Skeletal muscle satellite cell (primary cell): ENCODE data around the gene MME.
"Not testable (repeated sequence)": the region's sequence is repeated elsewhere in the genome, so short reads cannot be mapped to it uniquely, and the experiment has no call there.

Experiments
- H3K27me3 ChIP-seq: 2 replicates; pipeline ENCODE4 v1.7.0; 2013; ENCODE audit warnings: low read length; ENCODE audit not compliant: control insufficient read depth, insufficient read depth
- H3K36me3 ChIP-seq: 2 replicates; pipeline ENCODE4 v1.7.0; 2013; ENCODE audit warnings: mild to moderate bottlenecking, control low read depth, low read length; ENCODE audit not compliant: insufficient read depth
- H3K4me1 ChIP-seq: 2 replicates; pipeline ENCODE4 v1.7.0; 2013; ENCODE audit warnings: low read length; ENCODE audit not compliant: control insufficient read depth, insufficient read depth
- H3K4me2 ChIP-seq: 2 replicates; pipeline ENCODE4 v1.7.0; 2013; ENCODE audit warnings: mild to moderate bottlenecking, low read length
- H3K4me3 ChIP-seq: 2 replicates; pipeline ENCODE4 v1.7.0; 2013; ENCODE audit warnings: low read length
- H3K9ac ChIP-seq: 2 replicates; pipeline ENCODE4 v1.7.0; 2013; ENCODE audit warnings: mild to moderate bottlenecking, low read depth, low read length, moderate library complexity
- H3K9me3 ChIP-seq: replicated peaks from 2 replicates; pipeline ENCODE4 v1.7.0; 2013; ENCODE audit warnings: mild to moderate bottlenecking, control low read depth, low read length

The MME gene

GRCh38 chr3:155110996-155111901, 31.1 kb downstream of the MME start:
- Histone ChIP-seq H3K4me1 (peaks cover under 1% of the 10 kb centered on the region), H3K9me3 (no peaks in the 10 kb centered on the region), H3K4me3 (no peak overlapping the region), H3K4me2 (no peak overlapping the region), H3K36me3 (peaks cover 6% of the 10 kb centered on the region), H3K9ac (no peak overlapping the region), H3K27me3 (no peaks in the 10 kb centered on the region)

GRCh38 chr3:155111971-155112370, 31.9 kb downstream of the MME start:
- no peak overlapping the region for H3K9ac ChIP-seq
- H3K36me3 ChIP-seq: peaks cover 6% of the 10 kb centered on the region

GRCh38 chr3:155112661-155113389, 32.7 kb downstream of the MME start:
- Histone ChIP-seq H3K4me1 (peaks cover 14% of the 10 kb centered on the region), H3K9me3 (no peaks in the 10 kb centered on the region), H3K9ac (no peak overlapping the region), H3K4me2 (no peak overlapping the region), H3K36me3 (peaks cover 6% of the 10 kb centered on the region), H3K4me3 (no peak overlapping the region), H3K27me3 (no peaks in the 10 kb centered on the region)

More at GRCh38 chr3:155111971-155112370, 31.9 kb downstream of the MME start:
- Histone ChIP-seq H3K4me1 (peaks cover 8% of the 10 kb centered on the region), H3K9me3 (no peaks in the 10 kb centered on the region), H3K4me3 (no peak overlapping the region), H3K4me2 (no peak overlapping the region), H3K27me3 (no peaks in the 10 kb centered on the region)

GRCh38 chr3:155124745-155125144, 44.6 kb downstream of the MME start:
- H3K9me3 ChIP-seq, H3K4me2 ChIP-seq, H3K27me3 ChIP-seq, H3K4me3 ChIP-seq, H3K9ac ChIP-seq, H3K4me1 ChIP-seq: not testable (repeated sequence)
- peaks cover 10% of the 10 kb centered on the region for H3K36me3 ChIP-seq

GRCh38 chr3:155129396-155129795, 49.3 kb downstream of the MME start:
- H3K36me3 ChIP-seq: peaks cover 10% of the 10 kb centered on the region
- no peak overlapping the region for H3K4me2 ChIP-seq
- no peaks in the 10 kb centered on the region for H3K27me3 ChIP-seq
- H3K9me3 ChIP-seq: no peaks in the 10 kb centered on the region
- H3K4me3 ChIP-seq: no peak overlapping the region
- no peak overlapping the region for H3K9ac ChIP-seq
- peaks cover 9% of the 10 kb centered on the region for H3K4me1 ChIP-seq

DNA sequence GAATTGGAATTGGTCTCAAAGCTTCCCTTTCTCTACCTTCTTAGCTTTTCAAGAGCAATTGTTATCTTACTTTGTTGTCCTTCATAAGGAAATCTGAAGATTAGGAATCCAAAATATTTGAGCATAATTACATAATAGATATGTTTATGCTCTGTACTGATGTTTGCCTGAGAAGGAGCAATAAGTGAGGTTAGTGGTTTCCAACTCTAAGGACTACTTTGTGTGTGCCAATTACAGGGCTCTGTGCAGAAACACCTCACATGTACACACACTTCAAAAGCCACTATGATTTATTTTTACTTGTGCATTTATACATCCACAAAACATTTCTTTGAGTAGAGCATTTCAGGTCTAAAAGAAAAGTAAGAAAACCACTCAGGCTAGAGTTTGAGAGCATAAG, 49.9 kb downstream of the MME start:
- no peak overlapping the region for H3K9ac ChIP-seq
- H3K36me3 ChIP-seq: peaks cover 10% of the 10 kb centered on the region
- peaks cover 9% of the 10 kb centered on the region for H3K4me1 ChIP-seq
- no peak overlapping the region for H3K4me3 ChIP-seq
- no peak overlapping the region for H3K4me2 ChIP-seq
- H3K9me3 ChIP-seq: no peaks in the 10 kb centered on the region
- no peaks in the 10 kb centered on the region for H3K27me3 ChIP-seq

- H3K4me1 ChIP-seq: peaks cover 9% of the 10 kb centered on the region
- no peaks in the 10 kb centered on the region for H3K27me3 ChIP-seq
- H3K36me3 ChIP-seq: peaks cover 10% of the 10 kb centered on the region
- H3K4me3 ChIP-seq: no peak overlapping the region
- no peak overlapping the region for H3K4me2 ChIP-seq
- H3K9me3 ChIP-seq: no peaks in the 10 kb centered on the region
- no peak overlapping the region for H3K9ac ChIP-seq
These were observed 51.0 kb downstream of the MME start for GRCh38 chr3:155131104-155131503.

- not testable (repeated sequence) for H3K9ac ChIP-seq, H3K4me1 ChIP-seq, H3K4me2 ChIP-seq, H3K27me3 ChIP-seq, H3K4me3 ChIP-seq, H3K9me3 ChIP-seq
- peaks cover 12% of the 10 kb centered on the region for H3K36me3 ChIP-seq
These were observed 54.2 kb downstream of the MME start for GRCh38 chr3:155134311-155134710.

DNA sequence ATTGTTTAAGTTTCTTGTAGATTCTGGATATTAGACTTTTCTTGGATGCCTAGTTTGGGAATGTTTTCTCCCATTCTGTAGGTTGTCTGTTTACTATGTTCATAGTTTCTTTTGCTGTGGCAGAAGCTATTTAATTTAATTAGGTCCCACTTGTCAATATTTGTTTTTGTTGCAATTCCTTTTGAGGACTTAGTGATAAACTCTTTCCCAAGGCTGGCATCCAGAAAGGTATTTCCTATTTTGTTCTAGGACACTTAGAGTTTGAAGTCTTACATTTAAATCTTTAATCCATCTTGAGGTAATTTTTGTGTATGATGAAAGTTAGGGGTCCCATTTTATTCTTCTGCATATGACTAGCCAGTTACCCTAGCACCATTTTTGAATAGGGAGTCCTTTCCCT, 54.9 kb downstream of the MME start:
- H3K9me3 ChIP-seq: no peaks in the 10 kb centered on the region
- H3K4me2 ChIP-seq: no peak overlapping the region
- no peak overlapping the region for H3K4me3 ChIP-seq
- no peaks in the 10 kb centered on the region for H3K27me3 ChIP-seq
- no peak overlapping the region for H3K9ac ChIP-seq
- peaks cover 9% of the 10 kb centered on the region for H3K4me1 ChIP-seq
- H3K36me3 ChIP-seq: peaks cover 8% of the 10 kb centered on the region

- no peaks in the 10 kb centered on the region for H3K4me1 ChIP-seq
- H3K36me3 ChIP-seq: peaks cover 19% of the 10 kb centered on the region
- no peaks in the 10 kb centered on the region for H3K9me3 ChIP-seq
- H3K9ac ChIP-seq: no peak overlapping the region
- no peaks in the 10 kb centered on the region for H3K27me3 ChIP-seq
- H3K4me2 ChIP-seq: no peak overlapping the region
- H3K4me3 ChIP-seq: no peak overlapping the region
These were observed 58.6 kb downstream of the MME start for GRCh38 chr3:155138677-155139076.

- Histone ChIP-seq H3K4me1 (no peaks in the 10 kb centered on the region), H3K36me3 (peaks cover 54% of the 10 kb centered on the region), H3K4me3 (no peak overlapping the region), H3K27me3 (no peaks in the 10 kb centered on the region), H3K9me3 (no peaks in the 10 kb centered on the region), H3K9ac (no peak overlapping the region), H3K4me2 (no peak overlapping the region)
These were observed 67.5 kb downstream of the MME start for GRCh38 chr3:155147588-155147987.
